Breast epithelium (tissue), 4 donors: ENCODE data around the gene STAC2. TPM values are rescaled to one million over a fixed set of nuclear protein-coding genes. Genes with fewer than 3 reads are reported as not detected.

Experiments
- DNase-seq, 2 donors: peaks; one replicate each; pipeline ENCODE4 v3.0.0-alpha.2; 2019; ENCODE audit warnings: low spot score in 2 of 2
- H3K27ac ChIP-seq, 2 donors: fragments of 200-600 bp; sonication (generic) in 1 of 2; one replicate each; pipeline ENCODE4 v1.5.1; 2016 to 2019; ENCODE audit warnings: mild to moderate bottlenecking in 1 of 2
- H3K27me3 ChIP-seq, 2 donors: fragments of 200-600 bp; sonication (generic) in 1 of 2; one replicate each; pipeline versions ENCODE4 v1.5.1 to v1.6.0; 2017 to 2019; ENCODE audit warnings: control low read depth in 1 of 2, mild to moderate bottlenecking in 1 of 2
- H3K36me3 ChIP-seq: fragments of 200-600 bp; one replicate; pipeline ENCODE4 v1.5.1; 2019
- H3K4me1 ChIP-seq, 2 donors: fragments of 200-600 bp; sonication (generic); one replicate each; pipeline ENCODE4 v1.5.1; 2016 to 2019; ENCODE audit warnings: control low read depth in 1 of 2
- H3K4me3 ChIP-seq, 3 donors: fragments of 200-600 bp; sonication (generic); 1 replicate in 2 of 3; 2 replicates in 1 of 3; pipeline ENCODE4 v1.5.1; 2016 to 2019; ENCODE audit warnings: mild to moderate bottlenecking in 3 of 3, moderate library complexity in 2 of 3
- H3K9me3 ChIP-seq, 2 donors: fragments of 200-600 bp; sonication (generic) in 1 of 2; one replicate each; pipeline ENCODE4 v1.5.1; 2016 to 2019; ENCODE audit warnings: control low read depth in 1 of 2
- CTCF ChIP-seq, 3 donors: fragments of 450-650 bp; IDR thresholded peaks; one replicate each; pipeline ENCODE4 v1.5.1; 2016 to 2017; ENCODE audit warnings: antibody characterized with exemption in 3 of 3, mild to moderate bottlenecking in 3 of 3, moderate library complexity in 3 of 3
- POLR2A ChIP-seq: fragments of 450-650 bp; IDR thresholded peaks from one replicate; pipeline ENCODE4 v1.6.1; 2016; ENCODE audit warnings: antibody characterized with exemption, mild to moderate bottlenecking, moderate library complexity
- POLR2AphosphoS5 ChIP-seq, 3 donors: sonication (generic); formaldehyde crosslinking; IDR thresholded peaks; one replicate each; pipeline ENCODE4 v1.6.1; 2017; ENCODE audit warnings: antibody characterized with exemption in 3 of 3
- intact Hi-C: fragments of 100-400 bp; cut with DNase I; formaldehyde crosslinking; loops from one replicate; pipeline ENCODE4 v1.15.1; 2023; ENCODE audit warnings: low total_unique reads
- total RNA-seq, 3 donors: library from RNA; depleted of rRNA; stranded (reverse); fragments of >200 nt; gene quantifications; one replicate each; pipeline ENCODE4 v1.1.0, GENCODE V29; 2016

Gene STAC2
- total RNA-seq, 3 donors from 2014 or later, result 26.5 to 121 TPM; not detected in 1

GRCh38 chr17:39237586-39237985 is 11.8 kb upstream of the STAC2 start:
- no peaks in the 10 kb centered on the region for H3K36me3 ChIP-seq
- TF ChIP-seq POLR2AphosphoS5 (IDR thresholded peaks at IDR 0.05) (no peak), CTCF (IDR thresholded peaks at IDR 0.05) (no peak), POLR2A (no peak)
- peaks cover 0 to 16% of the 10 kb centered on the region in 2 donors for H3K4me1 ChIP-seq
- H3K4me3 ChIP-seq, result no peak overlapping the region
- no peaks in the 10 kb centered on the region for H3K9me3 ChIP-seq
- H3K27ac ChIP-seq, result peak overlapping the region; percentile 67 to 82
- no peak for DNase-seq
- intact Hi-C loops, result no loop called here
- peaks cover 0 to 3% of the 10 kb centered on the region in 2 donors for H3K27me3 ChIP-seq

GRCh38 chr17:39236981-39237441 is 11.3 kb upstream of the STAC2 start:
- intact Hi-C loops, result no loop called here
- Histone ChIP-seq H3K4me1 (peaks cover 3 to 16% of the 10 kb centered on the region in 2 donors), H3K4me3 (no peak overlapping the region), H3K9me3 (no peaks in the 10 kb centered on the region), H3K27me3 (peaks cover 0 to 3% of the 10 kb centered on the region in 2 donors), H3K36me3 (no peaks in the 10 kb centered on the region), H3K27ac (peak overlapping the region; percentile 67 to 82)
- no peak for TF ChIP-seq CTCF (IDR thresholded peaks at IDR 0.05)
- no peak for TF ChIP-seq POLR2A
- no peak for TF ChIP-seq POLR2AphosphoS5 (IDR thresholded peaks at IDR 0.05)
- no peak for DNase-seq

- H3K4me1 ChIP-seq, result peaks cover 6 to 21% of the 10 kb centered on the region in 2 donors
- intact Hi-C loops, result no loop called here
- TF ChIP-seq CTCF (IDR thresholded peaks at IDR 0.05) (no peak), POLR2A (no peak), POLR2AphosphoS5 (IDR thresholded peaks at IDR 0.05) (no peak)
- peak overlapping the region; percentile 67 to 82 for H3K27ac ChIP-seq
- DNase-seq, result no peak
- H3K36me3 ChIP-seq, result no peaks in the 10 kb centered on the region
- no peaks in the 10 kb centered on the region for H3K9me3 ChIP-seq
- H3K27me3 ChIP-seq, result peaks cover 0 to 3% of the 10 kb centered on the region in 2 donors
- H3K4me3 ChIP-seq, result no peak overlapping the region
These were observed 10.7 kb upstream of the STAC2 start for GRCh38 chr17:39236450-39236927.

- Histone ChIP-seq H3K36me3 (no peaks in the 10 kb centered on the region), H3K27ac (peak overlapping the region; percentile 67 to 82), H3K4me1 (peaks cover 7 to 22% of the 10 kb centered on the region in 2 donors), H3K4me3 (no peak overlapping the region), H3K27me3 (peaks cover 0 to 3% of the 10 kb centered on the region in 2 donors), H3K9me3 (no peaks in the 10 kb centered on the region)
- intact Hi-C loops, result no loop called here
- DNase-seq, result no peak
- TF ChIP-seq POLR2AphosphoS5 (IDR thresholded peaks at IDR 0.05), result no peak
- peak; percentile 18 to 70 (median 38) for TF ChIP-seq CTCF (IDR thresholded peaks at IDR 0.05)
These were observed 10.1 kb upstream of the STAC2 start for GRCh38 chr17:39235555-39236449.
